HG03196 (cell line): ENCODE data around the gene ACTL7B.
"Not testable (repeated sequence)": the region's sequence is repeated elsewhere in the genome, so short reads cannot be mapped to it uniquely, and the experiment has no call there.

ENCODE experiments used
- ATAC-seq: cut with Tn5 transposase; IDR thresholded peaks from one replicate; pipeline ENCODE4 v1.9.1; 2021; ENCODE audit not compliant: unreplicated experiment

Gene ACTL7B, protein sequence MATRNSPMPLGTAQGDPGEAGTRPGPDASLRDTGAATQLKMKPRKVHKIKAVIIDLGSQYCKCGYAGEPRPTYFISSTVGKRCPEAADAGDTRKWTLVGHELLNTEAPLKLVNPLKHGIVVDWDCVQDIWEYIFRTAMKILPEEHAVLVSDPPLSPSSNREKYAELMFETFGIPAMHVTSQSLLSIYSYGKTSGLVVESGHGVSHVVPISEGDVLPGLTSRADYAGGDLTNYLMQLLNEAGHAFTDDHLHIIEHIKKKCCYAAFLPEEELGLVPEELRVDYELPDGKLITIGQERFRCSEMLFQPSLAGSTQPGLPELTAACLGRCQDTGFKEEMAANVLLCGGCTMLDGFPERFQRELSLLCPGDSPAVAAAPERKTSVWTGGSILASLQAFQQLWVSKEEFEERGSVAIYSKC

DNA sequence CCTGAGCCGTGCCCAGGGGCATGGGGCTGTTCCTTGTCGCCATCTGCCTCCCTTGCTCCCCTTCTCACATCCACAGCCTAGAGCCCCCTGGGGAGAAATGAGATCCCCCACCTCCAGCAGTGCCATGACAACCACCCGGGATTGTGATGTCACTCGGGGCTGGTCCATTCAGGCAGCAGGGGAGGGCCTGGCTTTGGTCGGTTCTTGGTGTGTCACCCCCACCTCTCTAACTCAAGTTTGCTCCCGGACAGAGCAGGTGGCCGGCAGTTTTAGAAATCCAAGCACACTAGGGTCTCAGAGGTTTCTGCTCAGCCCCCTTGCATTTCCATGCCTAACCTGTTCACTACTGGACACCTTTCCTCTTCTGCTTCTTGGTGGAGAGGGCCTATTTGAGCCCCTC lies at the start of gene ACTL7B:
Gene ACTL7B (minus strand): TSS at position 99 of the 400 bp plus-strand sequence. CDS start 56 bp downstream, at position 43.
- ATAC-seq, result no peak

DNA sequence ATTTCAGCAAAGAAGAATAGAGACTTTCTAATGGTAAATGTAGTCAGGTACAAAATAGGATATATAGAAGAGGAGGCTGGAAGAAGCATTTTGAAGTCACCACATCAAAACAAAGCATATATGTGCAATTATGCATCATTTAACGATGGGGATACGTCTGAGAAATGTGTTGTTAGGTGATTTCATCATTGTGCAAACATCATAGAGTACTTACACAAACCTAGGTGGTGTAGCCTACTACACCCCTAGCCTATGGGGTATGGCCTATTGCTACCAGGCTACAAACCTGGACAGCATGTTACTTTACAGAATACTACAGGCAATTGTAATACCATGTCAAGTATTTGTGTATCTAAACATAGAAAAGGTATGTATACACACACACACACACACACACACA lies 49.7 kb upstream of the ACTL7B start:
- ATAC-seq, result no peak

DNA sequence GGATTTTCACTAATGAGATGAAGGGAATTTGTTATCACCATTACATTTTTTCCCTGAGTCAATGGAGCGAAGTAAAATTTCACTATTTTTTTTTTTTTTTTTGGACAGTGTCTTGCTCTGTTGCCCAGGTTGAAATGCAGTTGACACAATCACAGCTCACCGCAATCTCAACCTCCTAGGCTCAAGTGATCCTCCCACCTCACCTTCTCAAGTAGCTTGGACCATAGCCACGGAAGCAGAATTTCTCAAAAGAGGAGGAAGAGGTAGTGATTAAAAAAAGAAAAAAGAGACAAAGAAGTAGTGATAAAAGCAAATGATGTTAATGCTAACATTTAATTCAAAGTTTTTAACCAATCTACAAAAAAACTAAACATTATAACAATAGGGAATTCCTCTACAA lies 48.4 kb upstream of the ACTL7B start:
- no peak for ATAC-seq

DNA sequence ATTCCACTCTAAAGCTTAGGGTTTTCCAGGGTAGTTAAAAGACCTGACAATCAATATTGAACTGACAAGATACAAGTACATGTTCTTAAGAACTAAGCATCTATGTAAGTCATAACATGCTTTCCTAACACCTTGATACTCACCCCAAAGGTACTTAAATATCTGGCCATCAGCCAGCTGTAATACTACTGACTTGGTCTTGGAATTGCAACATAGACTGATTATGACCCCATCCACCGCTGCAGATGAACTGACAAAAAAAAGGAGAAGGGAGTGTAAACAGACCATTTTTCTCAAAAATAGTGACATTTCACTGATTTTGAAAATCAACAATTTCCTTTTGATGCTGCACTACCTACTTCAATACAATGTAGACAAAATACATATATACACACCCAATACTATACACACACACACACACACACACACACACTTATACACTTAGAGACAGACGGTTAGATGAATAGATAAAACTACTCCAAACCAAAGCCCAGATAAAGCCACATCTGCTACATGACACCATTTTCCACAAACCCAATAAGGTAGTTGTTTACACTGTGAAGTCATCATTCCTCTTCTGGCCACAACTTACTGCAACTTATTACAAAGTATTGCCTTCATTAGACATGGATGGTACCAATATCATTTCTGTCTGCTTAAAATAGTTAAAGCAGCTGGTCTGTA lies 47.8 kb upstream of the ACTL7B start:
- ATAC-seq, result no peak

DNA sequence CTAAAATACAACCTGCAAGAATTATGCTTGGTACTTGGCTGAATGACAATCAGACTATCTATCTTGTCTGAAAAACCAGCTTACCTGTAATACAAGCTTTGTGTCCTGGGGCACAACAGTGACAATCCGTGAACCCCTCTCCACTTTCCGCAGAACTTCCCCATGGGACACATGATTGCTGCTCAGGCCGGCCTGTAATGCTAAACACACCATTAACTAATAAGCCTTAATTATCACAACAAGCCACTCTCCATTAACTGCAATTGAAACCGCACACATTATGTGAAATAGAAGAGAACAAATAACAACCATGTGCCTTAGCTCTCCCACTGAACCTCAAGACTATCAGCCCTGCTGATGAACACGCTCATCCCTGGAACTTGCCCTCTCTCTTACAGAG lies 44.4 kb upstream of the ACTL7B start:
- ATAC-seq, result no peak

DNA sequence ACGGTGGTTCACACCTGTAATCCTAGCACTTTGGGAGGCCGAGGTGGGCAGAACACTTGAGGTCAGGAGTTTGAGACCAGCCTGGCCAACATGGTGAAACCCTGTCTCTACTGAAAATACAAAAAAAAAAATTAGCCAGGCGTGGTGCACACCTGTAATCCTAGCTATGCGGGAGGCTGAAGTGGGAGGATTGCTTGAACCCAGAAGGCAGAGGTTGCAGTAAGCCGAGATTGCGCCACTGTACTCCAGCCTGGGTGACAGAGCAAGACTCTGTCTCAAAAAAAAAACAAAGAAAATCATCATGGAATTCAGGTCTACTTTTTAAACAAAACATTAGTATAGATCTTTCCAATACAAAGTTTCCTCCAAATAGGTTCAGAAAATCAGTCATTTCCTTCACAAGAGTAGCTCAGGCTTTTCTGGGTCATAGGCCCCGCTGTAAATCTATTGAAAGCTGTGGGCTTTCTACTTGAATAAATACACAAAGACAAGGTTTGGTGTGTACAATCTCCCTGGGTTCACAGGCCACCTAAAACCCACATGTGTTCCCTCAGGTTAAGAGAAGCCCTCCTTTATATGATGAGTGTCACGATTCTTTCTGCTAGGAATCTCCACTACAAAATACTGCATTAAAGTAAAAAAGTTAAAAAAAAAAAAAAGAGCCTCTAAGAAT lies 43.4 kb upstream of the ACTL7B start:
- not testable (repeated sequence) for ATAC-seq

DNA sequence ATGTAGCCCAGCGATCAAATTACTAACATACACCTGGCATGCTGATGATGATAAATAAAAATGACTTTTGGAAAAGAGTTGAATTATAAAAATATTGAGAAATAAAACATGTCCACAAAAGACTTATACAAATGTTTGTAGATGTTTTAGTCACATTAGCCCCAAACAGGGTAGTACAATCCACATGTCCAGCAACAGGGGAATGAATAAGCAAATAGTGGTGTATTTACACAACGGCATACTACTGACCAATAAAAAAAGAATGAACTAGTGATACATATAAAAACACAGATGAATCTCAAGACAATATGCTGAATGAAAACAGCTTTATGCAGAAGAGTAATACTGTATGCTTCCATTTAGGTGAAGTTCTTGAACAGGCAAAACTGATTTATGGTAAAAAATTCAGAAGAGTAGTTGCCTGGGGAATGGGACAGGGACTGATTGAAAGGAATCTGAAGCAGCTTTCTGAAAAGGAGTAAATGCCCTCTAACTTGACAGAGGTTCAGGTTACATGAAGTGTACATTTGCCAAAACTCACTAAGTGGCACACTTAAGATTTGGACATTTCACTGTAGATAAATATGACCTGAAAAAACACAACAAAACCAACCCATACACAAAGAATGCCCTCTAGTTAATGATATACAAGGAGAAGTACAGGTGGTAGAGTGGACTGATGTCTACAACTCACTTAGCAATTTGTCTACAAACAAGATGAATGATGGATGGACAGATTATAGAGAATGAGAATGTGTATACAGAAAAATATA lies 41.7 kb upstream of the ACTL7B start:
- ATAC-seq, result no peak

DNA sequence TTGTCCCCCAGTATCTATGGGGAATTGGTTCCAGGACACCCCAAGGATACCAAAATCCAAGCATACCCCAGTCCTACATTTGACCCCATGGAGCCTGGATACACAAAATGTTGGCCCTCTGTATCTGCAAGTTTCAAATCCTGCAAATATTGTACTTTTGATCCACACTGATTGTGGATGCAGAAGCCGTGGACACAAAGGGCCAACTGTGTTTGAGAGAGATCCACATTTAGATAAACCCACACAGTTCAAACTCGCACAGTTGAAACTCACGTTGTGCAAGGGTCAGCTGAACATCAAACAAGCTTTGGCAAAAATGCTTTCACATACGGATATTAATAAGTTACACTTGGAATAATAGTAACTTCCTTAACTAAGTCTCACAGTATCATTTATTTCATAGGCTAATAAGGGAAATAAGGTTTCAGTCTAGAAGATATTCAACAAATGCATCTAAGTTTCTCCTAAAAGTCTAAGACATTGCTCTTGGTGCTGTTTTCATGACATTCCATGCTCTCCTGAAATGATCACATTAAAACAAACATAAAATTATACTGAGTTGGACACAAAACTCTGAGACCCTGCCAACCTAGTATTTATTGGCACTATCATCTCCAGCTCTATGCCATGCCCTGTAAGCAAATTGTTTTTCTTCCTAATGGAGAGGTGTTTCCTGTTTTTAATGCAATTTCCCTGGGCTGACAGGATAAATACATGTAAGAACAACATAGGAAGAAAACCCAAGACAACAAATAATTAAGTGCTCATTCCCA lies 38.6 kb upstream of the ACTL7B start:
- ATAC-seq, result no peak

DNA sequence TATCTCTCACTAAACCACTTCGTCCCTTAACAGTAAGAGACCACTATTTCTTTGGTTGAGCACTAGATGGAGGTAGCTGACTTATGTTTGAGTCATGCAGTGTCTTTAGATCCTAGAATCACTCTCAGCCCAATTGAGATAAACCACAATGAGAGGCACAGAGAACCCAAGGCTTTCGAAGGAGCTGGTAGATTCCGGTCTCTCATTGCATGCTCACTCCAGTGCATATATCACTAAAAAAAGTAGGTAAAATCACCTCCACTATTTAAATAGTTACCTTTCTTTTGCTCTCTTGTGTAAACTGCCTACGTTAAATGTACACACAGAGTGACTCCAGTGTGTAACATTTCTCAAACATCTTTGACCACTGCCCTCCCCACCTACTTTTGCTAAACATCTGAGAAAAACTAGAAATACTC lies 33.9 kb upstream of the ACTL7B start:
- ATAC-seq, result no peak

DNA sequence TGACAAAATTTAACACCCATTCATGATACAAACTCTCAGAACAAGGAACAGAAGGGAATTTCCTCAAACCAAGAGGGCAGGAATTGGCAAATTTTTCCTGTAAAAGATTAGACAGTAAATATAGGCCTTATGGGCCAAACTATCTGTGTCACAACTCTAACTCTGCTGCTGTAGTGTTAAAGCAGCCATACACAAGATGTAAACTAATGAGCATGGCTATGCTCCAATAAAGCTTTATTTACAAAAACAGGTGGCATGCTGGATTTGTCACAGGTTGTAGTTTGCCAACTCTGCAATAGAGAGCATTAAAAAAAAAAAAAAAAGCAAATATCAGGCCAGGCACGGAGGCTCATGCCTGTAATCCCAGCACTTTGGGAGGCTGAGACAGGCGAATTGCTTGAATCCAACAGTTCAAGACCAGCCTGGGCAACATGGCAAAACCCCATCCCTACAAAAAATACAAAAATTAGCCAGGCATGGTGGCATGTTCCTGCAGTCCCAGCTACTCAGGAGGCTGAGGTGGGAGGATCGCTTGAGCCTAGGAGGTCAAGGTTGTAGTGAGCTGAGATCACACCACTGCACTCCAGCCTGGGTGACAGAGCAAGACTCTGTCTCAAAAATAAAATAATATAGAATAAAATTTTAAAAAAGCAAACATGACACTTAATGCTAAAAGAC lies 30.9 kb upstream of the ACTL7B start:
- not testable (repeated sequence) for ATAC-seq

DNA sequence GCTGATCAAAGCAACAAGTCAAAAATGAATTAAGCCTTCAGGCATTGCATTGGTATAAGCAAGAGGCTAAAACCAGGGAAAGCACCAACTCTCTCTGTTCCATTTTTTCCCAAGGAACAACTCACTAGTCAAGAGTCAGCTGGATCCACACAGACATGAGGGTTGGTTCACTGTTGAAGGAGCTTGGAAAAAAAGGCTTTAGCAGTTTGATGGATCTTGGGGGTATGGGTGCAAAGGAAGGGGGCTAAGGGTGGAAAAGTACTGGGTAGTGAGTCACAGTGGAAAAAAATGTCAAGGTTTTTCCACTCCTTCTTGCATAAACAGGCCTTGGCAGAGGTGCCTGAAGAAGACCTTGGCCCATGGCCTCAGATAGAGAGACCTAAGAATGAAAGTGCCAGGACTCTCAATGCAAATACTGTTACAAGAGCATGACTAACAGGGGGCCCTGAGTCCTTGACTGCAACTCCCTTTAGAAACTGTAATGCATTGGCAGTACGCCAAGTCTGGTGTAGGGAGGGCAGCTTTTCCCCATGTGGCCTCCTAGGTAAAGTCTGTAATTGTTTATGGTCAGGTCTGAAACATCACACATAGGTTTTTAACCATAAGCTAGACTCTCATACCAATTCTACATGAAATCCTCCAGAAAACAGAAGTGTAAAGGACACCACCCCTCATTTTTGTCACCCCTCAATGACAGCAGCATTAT lies 30.0 kb upstream of the ACTL7B start:
- ATAC-seq, result peak; percentile 98

DNA sequence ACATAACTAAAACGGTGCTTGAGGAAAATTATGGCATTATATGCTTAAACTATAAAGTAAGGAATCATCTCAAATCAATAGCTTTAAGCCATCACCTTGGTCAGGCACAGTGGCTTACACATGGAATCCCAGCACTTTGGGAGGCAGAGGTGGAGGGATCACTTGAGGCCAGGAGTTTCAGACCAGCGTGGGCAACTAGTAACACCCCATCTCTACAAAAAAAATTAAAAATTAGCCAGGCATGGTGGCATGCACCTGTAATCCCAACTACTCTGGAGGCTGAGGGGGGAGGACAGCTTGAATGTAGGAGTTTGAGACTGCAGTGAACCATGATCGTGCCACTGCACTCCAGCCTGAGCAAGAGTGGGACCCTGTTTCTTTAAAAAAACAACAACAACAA lies 28.9 kb upstream of the ACTL7B start:
- no peak for ATAC-seq

DNA sequence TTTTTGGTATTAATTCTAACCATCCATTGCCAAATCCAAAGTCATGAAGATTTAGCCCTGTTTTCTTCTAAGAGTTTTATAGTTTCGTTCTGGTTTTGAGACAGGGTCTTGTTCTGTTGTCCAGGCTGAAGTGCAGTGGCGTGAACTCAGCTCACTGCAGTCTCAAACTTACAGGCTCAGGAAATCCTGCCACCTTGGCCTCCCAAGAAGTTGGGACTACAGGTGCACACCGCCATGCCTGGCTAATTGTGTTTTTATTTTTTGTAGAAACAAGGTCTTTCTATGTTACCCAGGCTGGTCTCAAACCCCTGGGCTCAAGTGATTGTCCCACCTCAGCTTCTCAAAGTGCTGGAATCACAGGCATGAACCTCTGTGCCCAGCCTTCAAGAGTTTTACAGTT lies 27.3 kb upstream of the ACTL7B start:
- ATAC-seq, result no peak

DNA sequence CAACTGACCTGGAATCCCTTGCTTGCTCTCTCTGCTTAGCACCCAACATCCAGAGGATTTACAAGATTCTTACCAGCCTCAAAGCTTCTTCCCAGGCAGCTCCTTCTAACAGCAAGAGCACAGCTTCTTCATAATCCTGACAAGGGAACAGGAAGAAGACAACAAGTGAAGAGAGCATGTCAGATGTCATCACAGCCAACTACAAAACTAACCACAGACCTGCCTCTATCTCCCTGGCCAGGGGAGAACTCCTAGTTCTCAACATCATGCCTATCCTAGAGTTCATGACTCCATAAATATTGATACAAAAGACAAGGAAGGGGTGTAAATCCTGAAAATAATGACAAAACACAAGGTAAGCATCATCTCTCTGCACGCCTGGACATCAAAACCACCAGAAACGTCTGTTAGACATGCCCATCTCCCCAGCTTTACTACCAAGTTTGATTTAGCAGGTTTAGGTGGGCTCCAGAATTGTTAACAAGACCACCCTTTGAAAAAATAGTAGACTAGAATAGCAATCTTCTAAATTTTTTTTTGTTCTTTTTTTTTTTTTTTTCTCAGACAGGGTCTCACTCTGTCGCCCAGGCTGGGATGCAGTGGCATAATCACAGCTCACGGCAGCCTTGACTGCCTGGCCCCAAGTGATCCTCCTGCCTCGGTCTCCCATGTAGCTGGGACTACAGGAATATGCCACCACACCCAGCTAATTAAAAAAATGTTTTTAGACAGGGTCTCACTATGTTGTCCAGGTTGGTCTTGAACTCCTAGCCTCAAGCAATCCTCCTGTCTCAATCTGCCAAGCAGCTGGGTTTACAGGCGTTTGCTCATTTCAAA lies 26.5 kb upstream of the ACTL7B start:
- no peak for ATAC-seq

DNA sequence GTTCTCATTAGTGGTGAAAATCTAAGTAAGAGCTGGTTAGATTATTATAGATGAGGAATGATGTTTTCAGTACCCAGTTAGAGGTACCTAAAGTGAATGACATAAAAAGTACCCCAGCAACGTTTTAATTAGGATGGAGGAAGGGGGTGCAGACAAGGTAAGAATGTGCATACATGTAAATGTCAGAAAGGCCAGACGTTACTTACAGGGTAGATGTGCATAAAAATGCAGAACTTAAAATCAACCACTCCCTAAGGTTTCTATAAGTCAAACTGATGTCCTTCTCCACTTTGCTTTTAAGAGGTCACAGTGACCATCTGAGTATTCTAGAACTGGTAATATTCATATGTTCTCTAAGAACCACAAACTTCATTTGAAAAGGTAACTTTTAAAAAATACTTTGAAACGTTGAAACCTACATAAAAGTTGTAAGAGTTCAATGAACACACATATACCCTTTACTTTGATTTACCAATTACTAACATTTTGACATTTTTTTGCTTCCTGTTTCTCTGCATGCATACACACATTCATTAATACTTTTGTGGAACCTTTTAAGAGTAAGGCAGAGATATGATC lies 25.0 kb upstream of the ACTL7B start:
- no peak for ATAC-seq

DNA sequence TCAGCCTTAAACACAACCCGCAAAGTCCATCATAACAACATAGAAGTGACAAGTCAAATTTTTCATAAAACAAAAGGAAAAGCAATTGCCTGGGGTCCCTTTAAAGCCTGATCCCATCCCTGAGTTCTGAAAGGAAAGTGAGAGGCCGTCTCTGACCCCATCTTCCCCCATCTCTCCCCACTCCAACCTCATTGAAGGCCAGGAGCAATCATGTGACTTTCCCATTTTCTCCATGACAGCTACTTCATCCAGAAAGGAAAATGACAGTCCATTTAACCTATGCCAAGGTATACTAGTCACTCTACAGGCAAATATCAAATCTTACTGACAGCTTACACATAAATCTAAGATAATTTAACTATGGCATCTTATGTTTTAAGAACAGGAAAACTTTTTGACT lies 21.7 kb upstream of the ACTL7B start:
- ATAC-seq, result no peak

DNA sequence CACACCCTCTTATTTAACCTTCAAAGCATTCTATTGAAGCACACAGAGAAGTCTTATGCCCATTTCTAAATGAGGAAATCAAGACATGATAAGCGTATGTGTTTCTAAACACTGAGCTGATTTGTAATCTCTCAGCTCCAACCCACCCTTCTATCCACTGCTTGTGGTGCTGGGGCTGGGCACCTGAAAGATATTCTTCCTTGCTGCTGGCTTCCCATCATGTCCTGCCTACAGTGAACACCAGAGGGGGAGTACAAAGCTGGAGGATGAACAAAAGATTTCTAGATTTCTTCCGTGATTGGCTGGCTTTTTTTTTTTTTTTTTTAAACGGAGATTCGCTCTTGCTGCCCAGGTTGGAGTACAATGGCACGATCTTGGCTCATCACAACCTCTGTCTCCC lies 20.6 kb upstream of the ACTL7B start:
- ATAC-seq, result no peak
